ENCODE results near the gene VPS26C. TPM values are rescaled to one million over a fixed set of nuclear protein-coding genes. Genes with fewer than 3 reads are reported as not detected.
"Not testable (repeated sequence)": the region's sequence is repeated elsewhere in the genome, so short reads cannot be mapped to it uniquely, and the experiment has no call there.

Gene VPS26C
- total and polyA plus RNA-seq, 2 experiments from 2014 or later, result 29.9 to 45.0 TPM

- Histone ChIP-seq H3K9me3 (ENCODE audit: low read depth) (no peaks in the 10 kb centered on the region), H3K4me3 (no peak overlapping the region), H3K27ac (no peak overlapping the region), H3K4me1 (ENCODE audit: low read depth) (no peaks in the 10 kb centered on the region), H3K27me3 (no peaks in the 10 kb centered on the region), H3K36me3 (peaks cover 56% of the 10 kb centered on the region)
- DNase-seq (ENCODE audit: low read depth in 1 of 2, low spot score in 1 of 2), result no peak
- no peak for TF ChIP-seq CTCF (IDR thresholded peaks at IDR 0.05; ENCODE audit: low read depth, low read length)
These were observed 39.8 kb downstream of the VPS26C start for GRCh38 chr21:37227071-37228002.

DNA sequence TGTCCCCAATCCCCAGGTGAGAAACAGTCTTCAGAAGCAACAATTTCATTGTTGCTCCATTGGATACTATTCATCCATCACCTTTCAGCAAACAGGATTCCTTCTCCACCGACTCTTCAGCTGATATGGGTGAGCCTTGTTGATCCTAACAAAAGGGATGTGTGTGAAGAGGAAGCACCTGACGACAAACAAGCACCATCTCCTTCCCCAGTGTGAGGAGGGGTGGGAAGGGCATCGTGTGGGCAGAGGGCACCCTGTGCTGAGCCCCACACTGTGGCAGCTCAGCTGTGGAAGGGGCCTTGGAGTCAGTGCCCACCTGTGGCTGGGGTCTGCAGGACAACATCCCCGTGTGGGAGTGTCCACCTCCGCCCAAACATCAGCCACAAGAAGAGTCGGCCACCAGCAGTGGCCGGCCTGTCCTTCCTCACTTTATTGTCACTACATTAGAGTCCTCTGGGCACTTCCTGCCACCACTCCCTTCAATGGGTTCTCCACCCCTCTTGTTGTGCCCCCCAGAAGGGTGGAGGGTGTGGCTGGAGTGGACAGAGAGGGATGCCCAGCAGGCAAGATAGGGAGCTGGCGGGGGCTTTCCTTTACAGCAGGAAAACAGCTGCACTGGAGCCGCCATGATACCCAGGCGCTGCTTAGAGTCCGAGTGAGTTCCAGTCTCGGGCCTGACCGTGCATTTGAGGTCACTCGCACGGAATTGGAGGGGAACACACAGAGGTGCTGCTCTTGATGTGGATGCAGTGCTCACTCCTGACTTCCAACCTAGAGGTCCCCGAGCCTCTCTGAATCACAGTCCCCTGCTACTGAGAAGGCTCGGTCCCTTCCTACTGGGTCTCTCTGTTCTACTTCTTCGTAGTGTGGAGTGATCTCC, 40.9 kb downstream of the VPS26C start:
- Histone ChIP-seq H3K27ac (no peak overlapping the region), H3K36me3 (peaks cover 48% of the 10 kb centered on the region), H3K4me1 (ENCODE audit: low read depth) (no peaks in the 10 kb centered on the region), H3K4me3 (no peak overlapping the region), H3K27me3 (no peaks in the 10 kb centered on the region), H3K9me3 (ENCODE audit: low read depth) (no peaks in the 10 kb centered on the region)
- DNase-seq (ENCODE audit: low read depth in 1 of 2, low spot score in 1 of 2), result no peak
- TF ChIP-seq CTCF (IDR thresholded peaks at IDR 0.05; ENCODE audit: low read depth, low read length), result no peak

DNA sequence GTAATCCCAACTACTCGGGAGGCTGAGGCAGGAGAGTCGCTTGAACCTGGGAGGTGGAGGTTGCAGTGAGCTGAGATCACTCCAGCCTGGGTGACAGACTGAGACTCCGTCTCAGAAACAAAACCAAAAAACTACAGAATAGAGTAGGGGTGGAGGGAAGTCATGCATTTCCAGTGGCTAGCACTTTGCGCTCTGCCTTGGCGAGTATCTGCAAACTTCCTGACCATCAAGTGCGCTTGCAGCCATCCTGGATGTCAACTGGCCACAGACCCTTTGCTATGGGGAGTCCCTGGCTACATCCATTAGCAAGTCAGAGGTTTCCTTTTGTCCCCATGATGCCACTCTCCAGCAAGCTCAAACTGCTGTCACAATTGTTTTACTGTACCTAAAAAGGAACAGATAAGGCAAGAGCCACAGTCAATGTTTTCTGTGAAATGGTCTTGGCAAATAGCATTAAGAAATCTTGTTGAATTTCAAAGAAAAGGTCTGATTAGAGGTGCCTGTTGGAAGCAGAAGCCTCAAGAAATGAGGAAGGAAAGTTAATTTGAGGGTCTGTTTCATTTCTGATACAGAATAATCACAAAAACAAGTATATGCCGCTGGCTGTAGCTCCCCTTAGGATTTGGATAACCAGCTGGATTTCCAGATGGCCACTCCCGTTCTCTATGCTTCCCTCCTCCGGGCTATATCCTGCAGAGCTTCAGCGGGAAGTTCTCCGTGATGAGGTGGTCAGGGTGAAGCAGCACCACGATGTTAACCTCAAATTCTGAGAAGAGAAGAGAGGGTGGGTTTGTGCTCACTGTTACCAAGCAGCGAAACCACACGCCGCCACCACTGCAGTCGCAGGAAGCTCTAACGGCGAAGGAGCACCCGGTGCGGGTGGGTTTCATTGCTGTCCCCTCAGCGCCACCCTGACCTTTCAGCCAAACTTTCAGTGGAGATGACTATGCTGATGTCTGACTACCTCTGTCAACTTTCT, 42.0 kb downstream of the VPS26C start:
- DNase-seq (ENCODE audit: low read depth in 1 of 2, low spot score in 1 of 2), result no peak
- Histone ChIP-seq H3K36me3 (peaks cover 43% of the 10 kb centered on the region), H3K27me3 (no peaks in the 10 kb centered on the region), H3K27ac (no peak overlapping the region), H3K4me1 (ENCODE audit: low read depth) (no peaks in the 10 kb centered on the region), H3K9me3 (ENCODE audit: low read depth) (no peaks in the 10 kb centered on the region), H3K4me3 (no peak overlapping the region)
- TF ChIP-seq CTCF (IDR thresholded peaks at IDR 0.05; ENCODE audit: low read depth, low read length), result no peak

DNA sequence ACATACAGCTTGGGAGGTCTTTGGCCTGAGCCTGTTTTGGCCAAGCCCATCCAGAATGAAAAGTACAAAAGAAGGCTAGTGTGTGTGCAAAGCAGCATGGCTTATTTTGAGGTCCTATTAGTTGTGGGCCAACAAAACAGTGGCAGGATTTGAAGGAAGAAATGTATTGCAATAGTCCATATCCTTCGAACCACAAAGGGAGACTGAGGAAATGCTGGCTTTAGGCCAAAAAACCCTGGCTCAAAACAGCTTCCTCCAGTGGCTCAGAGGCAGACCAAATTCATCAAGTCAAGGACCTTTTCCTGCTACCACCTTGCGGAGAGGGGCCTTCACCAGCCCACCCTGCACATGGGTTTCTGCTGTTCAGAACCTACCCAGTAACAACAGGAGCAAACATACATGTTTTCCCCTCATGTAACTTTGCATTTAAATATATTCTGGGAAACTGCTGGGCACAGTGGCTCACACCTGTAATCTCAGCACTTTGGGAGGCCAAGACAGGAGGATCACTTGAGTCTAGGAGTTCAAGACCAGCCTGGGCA, 43.3 kb downstream of the VPS26C start:
- Histone ChIP-seq H3K4me1 (ENCODE audit: low read depth) (no peaks in the 10 kb centered on the region), H3K27ac (no peak overlapping the region), H3K36me3 (peaks cover 41% of the 10 kb centered on the region), H3K4me3 (no peak overlapping the region), H3K27me3 (no peaks in the 10 kb centered on the region), H3K9me3 (ENCODE audit: low read depth) (no peaks in the 10 kb centered on the region)
- TF ChIP-seq CTCF (IDR thresholded peaks at IDR 0.05; ENCODE audit: low read depth, low read length), result no peak
- DNase-seq (ENCODE audit: low read depth in 1 of 2, low spot score in 1 of 2), result no peak

- not testable (repeated sequence) for H3K27me3 ChIP-seq; H3K4me1 ChIP-seq (ENCODE audit: low read depth); H3K9me3 ChIP-seq (ENCODE audit: low read depth); H3K27ac ChIP-seq; DNase-seq (ENCODE audit: low read depth in 1 of 2, low spot score in 1 of 2); H3K4me3 ChIP-seq
- H3K36me3 ChIP-seq, result peaks cover 30% of the 10 kb centered on the region
These were observed 44.9 kb downstream of the VPS26C start for GRCh38 chr21:37222248-37222647.
